PC-3 (cell line): ENCODE data around the gene KLHL8. TPM values are rescaled to one million over a fixed set of nuclear protein-coding genes. Genes with fewer than 3 reads are reported as not detected.

ENCODE experiments used
- ATAC-seq: fragments of 200-7000 bp; cut with Tn5 transposase; 2 replicates; pipeline ENCODE4 v1.9.1; 2020; ENCODE audit warnings: mild to moderate bottlenecking, moderate library complexity
- BruUV-seq: library from RNA; stranded (reverse); fragments of 400-500 nt; replicated peaks from 2 replicates; lab custom pipeline; 2021; lab: Mats Ljungman, UMichigan
- CTCF ChIA-PET: fragments of 300-600 bp; sonication (Branson Sonifier 250); formaldehyde crosslinking; loops from one replicate; lab custom pipeline; 2022; ENCODE audit warnings: antibody characterized with exemption; lab: Charles Lee
- POLR2A ChIA-PET: fragments of 300-600 bp; sonication (Branson Sonifier 250); formaldehyde crosslinking; loops from one replicate; lab custom pipeline; 2022; ENCODE audit warnings: antibody characterized with exemption; ENCODE audit not compliant: unreplicated experiment; lab: Charles Lee
- DNase-seq: peaks from one replicate; pipeline ENCODE4 v3.0.0-alpha.2; 2015
- H2AFZ ChIP-seq: fragments of 300-600 bp; sonication (generic); 2 replicates; pipeline ENCODE4 v1.6.0; 2016; ENCODE audit warnings: antibody characterized with exemption, low read length
- H3F3A ChIP-seq: fragments of 300-600 bp; sonication (generic); one replicate; pipeline ENCODE4 v1.6.0; 2017; ENCODE audit warnings: antibody characterized with exemption, low read length, control low read depth, mild to moderate bottlenecking; ENCODE audit not compliant: unreplicated experiment
- H3K27ac ChIP-seq: fragments of 300-600 bp; sonication (generic); 2 replicates; pipeline ENCODE4 v1.5.1; 2016; ENCODE audit warnings: mild to moderate bottlenecking, low read length
- H3K27me3 ChIP-seq: fragments of 300-600 bp; sonication (generic); 2 replicates; pipeline ENCODE4 v1.6.1; 2016; ENCODE audit warnings: low read length, mixed read lengths
- H3K36me3 ChIP-seq: fragments of 300-600 bp; sonication (generic); 2 replicates; pipeline ENCODE4 v1.6.1; 2016; ENCODE audit warnings: low read depth, mixed run types, low read length, mixed read lengths
- H3K4me1 ChIP-seq: fragments of 300-600 bp; sonication (generic); 2 replicates; pipeline ENCODE4 v1.5.1; 2016; ENCODE audit warnings: low read length; ENCODE audit not compliant: insufficient read depth
- H3K4me2 ChIP-seq: fragments of 300-600 bp; sonication (generic); 2 replicates; pipeline ENCODE4 v1.6.0; 2016; ENCODE audit warnings: low read length
- H3K4me3 ChIP-seq: fragments of 300-600 bp; sonication (generic); 2 replicates; pipeline ENCODE4 v1.5.1; 2016; ENCODE audit warnings: mild to moderate bottlenecking, low read length, mixed read lengths
- H3K79me2 ChIP-seq: fragments of 300-600 bp; sonication (generic); 2 replicates; pipeline ENCODE4 v1.6.1; 2017; ENCODE audit warnings: low read length, mixed read lengths
- H3K9ac ChIP-seq: fragments of 300-600 bp; sonication (generic); 2 replicates; pipeline ENCODE4 v1.6.0; 2016; ENCODE audit warnings: mild to moderate bottlenecking, low read length
- H3K9me2 ChIP-seq: fragments of 300-600 bp; sonication (generic); replicated peaks from 2 replicates; pipeline ENCODE4 v1.6.1; 2016; ENCODE audit warnings: mixed run types, low read length, mixed read lengths
- H3K9me3 ChIP-seq: fragments of 300-600 bp; sonication (generic); 2 replicates; pipeline ENCODE4 v1.6.1; 2016; ENCODE audit warnings: low read length, mixed read lengths
- H4K20me1 ChIP-seq: fragments of 300-600 bp; sonication (generic); 2 replicates; pipeline ENCODE4 v1.6.1; 2016; ENCODE audit warnings: low read length, mixed read lengths
- CTCF ChIP-seq: fragments of 300-600 bp; sonication (generic); conservative IDR thresholded peaks from 2 replicates; pipeline ENCODE4 v1.5.1; 2017; ENCODE audit warnings: antibody characterized with exemption, low read depth, mild to moderate bottlenecking, low read length
- EZH2 ChIP-seq: fragments of 300-600 bp; sonication (generic); IDR thresholded peaks from one replicate; pipeline ENCODE4 v1.6.1; 2017; ENCODE audit warnings: antibody characterized with exemption, mild to moderate bottlenecking, low read length; ENCODE audit not compliant: unreplicated experiment
- EZH2phosphoT487 ChIP-seq: fragments of 300-600 bp; sonication (generic); IDR thresholded peaks from 2 replicates; pipeline ENCODE4 v1.6.1; 2018; ENCODE audit warnings: mild to moderate bottlenecking, antibody characterized with exemption, low read length, borderline replicate concordance
- intact Hi-C: fragments of 100-400 bp; cut with micrococcal nuclease; formaldehyde crosslinking; loops from 2 replicates; pipeline ENCODE4 v1.9.0; 2023
- total RNA-seq: library from RNA; depleted of rRNA; stranded (reverse); fragments of >200 nt; gene quantifications from 2 replicates; pipeline ENCODE4 v1.2.3, GENCODE V29; 2014

KLHL8 gene
- total RNA-seq, 1 experiment from 2014 or later, result 5.6 TPM

GRCh38 chr4:87260477-87260876 is 40.1 kb upstream of the KLHL8 start:
- H3F3A ChIP-seq, result no peaks in the 10 kb centered on the region
- ChIA-PET POLR2A (no interaction called here), CTCF (no interaction called here)
- H3K9me2 ChIP-seq, result no peaks in the 10 kb centered on the region
- ATAC-seq, result peak; percentile 55
- no peaks in the 10 kb centered on the region for H3K27me3 ChIP-seq
- no peaks in the 10 kb centered on the region for H3K36me3 ChIP-seq
- intact Hi-C loops, result no loop called here
- H3K4me1 ChIP-seq, result no peaks in the 10 kb centered on the region
- 0 out of 2 replicates have a peak, but pooled peaks cover 5% of the 10 kb centered on the region for H3K9me3 ChIP-seq
- H3K4me3 ChIP-seq, result no peak overlapping the region
- no peaks in the 10 kb centered on the region for H3K79me2 ChIP-seq
- H4K20me1 ChIP-seq, result no peaks in the 10 kb centered on the region
- peak; percentile 6 for DNase-seq
- TF ChIP-seq EZH2 (no peak), EZH2phosphoT487 (no peak), CTCF (no peak)
- no peak overlapping the region for H3K9ac ChIP-seq
- no peak overlapping the region for H2AFZ ChIP-seq
- H3K27ac ChIP-seq, result no peak overlapping the region
- BruUV-seq, result no TSS peak
- H3K4me2 ChIP-seq, result no peak overlapping the region

DNA sequence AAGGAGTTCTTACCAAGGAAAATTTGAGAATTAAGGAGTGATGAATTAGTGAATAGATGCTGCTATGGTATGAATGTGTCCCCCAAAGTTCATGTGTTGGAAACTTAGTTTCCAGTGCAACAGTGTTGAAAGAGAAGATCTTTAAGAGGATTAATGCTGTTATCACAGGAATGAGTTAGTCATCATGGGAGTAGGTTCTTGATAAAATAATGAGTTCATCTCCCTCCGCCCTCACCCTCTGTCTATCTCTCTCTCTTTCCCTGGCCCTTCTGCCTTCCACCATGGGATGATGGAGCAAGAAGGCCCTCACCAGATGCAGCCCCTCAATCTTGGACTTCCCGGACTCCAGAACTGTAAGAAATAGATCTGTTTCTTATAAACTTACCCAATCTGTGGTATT is 38.3 kb upstream of the KLHL8 start:
- intact Hi-C loops, result no loop called here
- Histone ChIP-seq H3K4me1 (no peaks in the 10 kb centered on the region), H3K4me2 (no peak overlapping the region), H3K79me2 (no peaks in the 10 kb centered on the region), H3K9me2 (no peaks in the 10 kb centered on the region), H2AFZ (no peak overlapping the region), H3K36me3 (no peaks in the 10 kb centered on the region), H3K27ac (no peak overlapping the region), H4K20me1 (no peaks in the 10 kb centered on the region), H3F3A (no peaks in the 10 kb centered on the region), H3K9ac (no peak overlapping the region), H3K4me3 (no peak overlapping the region), H3K27me3 (no peaks in the 10 kb centered on the region), H3K9me3 (0 out of 2 replicates have a peak, but pooled peaks cover 5% of the 10 kb centered on the region)
- ChIA-PET CTCF (no interaction called here), POLR2A (no interaction called here)
- TF ChIP-seq EZH2 (no peak), CTCF (no peak), EZH2phosphoT487 (no peak)
- no peak for ATAC-seq
- no peak for DNase-seq
- BruUV-seq, result no TSS peak

GRCh38 chr4:87257523-87257922 is 37.1 kb upstream of the KLHL8 start:
- POLR2A ChIA-PET, result no interaction called here
- Histone ChIP-seq H3K36me3 (no peaks in the 10 kb centered on the region), H3K79me2 (no peaks in the 10 kb centered on the region), H3F3A (no peaks in the 10 kb centered on the region), H3K27ac (no peak overlapping the region), H4K20me1 (no peaks in the 10 kb centered on the region), H3K4me2 (no peak overlapping the region), H2AFZ (no peak overlapping the region), H3K9ac (no peak overlapping the region), H3K4me1 (no peaks in the 10 kb centered on the region), H3K9me3 (0 out of 2 replicates have a peak, but pooled peaks cover 5% of the 10 kb centered on the region), H3K9me2 (no peaks in the 10 kb centered on the region), H3K4me3 (no peak overlapping the region), H3K27me3 (no peaks in the 10 kb centered on the region)
- intact Hi-C loops, result no loop called here
- BruUV-seq, result no TSS peak
- TF ChIP-seq CTCF (no peak), EZH2 (no peak), EZH2phosphoT487 (no peak)
- no peak for ATAC-seq
- DNase-seq, result no peak
- CTCF ChIA-PET, result no interaction called here
